MCF 10A (cell line): ENCODE results near the gene OR2T3. TPM values are rescaled to one million over a fixed set of nuclear protein-coding genes. Genes with fewer than 3 reads are reported as not detected.
"Not testable (repeated sequence)": the region's sequence is repeated elsewhere in the genome, so short reads cannot be mapped to it uniquely, and the experiment has no call there.

Experiments used
- Bru-seq: library from RNA; stranded (reverse); fragments of 400-500 nt; gene quantifications from one replicate; lab custom pipeline; 2021; lab: Mats Ljungman, UMichigan
- BruChase-seq, 2 experiments: library from RNA; stranded (reverse); fragments of 400-500 nt; gene quantifications; one replicate each; lab custom pipeline; 2021; lab: Mats Ljungman, UMichigan
- BruUV-seq: library from RNA; stranded (reverse); fragments of 400-500 nt; replicated peaks from 2 replicates; lab custom pipeline; 2021; lab: Mats Ljungman, UMichigan
- CTCF ChIA-PET: fragments of 300-600 bp; sonication (Branson Sonifier 250); formaldehyde crosslinking; extraction: SDS; loops from one replicate; lab custom pipeline; 2021; ENCODE audit warnings: antibody characterized with exemption, inconsistent platforms; lab: Yijun Ruan, JAX
- POLR2A ChIA-PET: fragments of 300-600, 350-650 bp; sonication (Branson Sonifier 250); formaldehyde crosslinking; extraction: SDS; loops from one replicate; lab custom pipeline; 2020; ENCODE audit warnings: antibody characterized with exemption, inconsistent platforms; lab: Yijun Ruan, JAX
- DNase-seq: peaks from one replicate; pipeline ENCODE4 v3.0.0-alpha.2; 2018; ENCODE audit not compliant: unreplicated experiment
- H3K27ac Mint-ChIP-seq: one replicate; pipeline ENCODE4 v1.8.0; 2022; ENCODE audit warnings: mild to moderate bottlenecking, low read depth, mixed read lengths; ENCODE audit not compliant: unreplicated experiment
- H3K27me3 Mint-ChIP-seq: one replicate; pipeline ENCODE4 v1.8.0; 2022; ENCODE audit warnings: mixed read lengths; ENCODE audit not compliant: insufficient read depth, unreplicated experiment
- H3K36me3 Mint-ChIP-seq: one replicate; pipeline ENCODE4 v1.8.0; 2022; ENCODE audit warnings: mild to moderate bottlenecking, moderate library complexity, mixed read lengths; ENCODE audit not compliant: insufficient read depth, unreplicated experiment
- H3K4me1 Mint-ChIP-seq: one replicate; pipeline ENCODE4 v1.8.0; 2022; ENCODE audit warnings: mixed read lengths; ENCODE audit not compliant: insufficient read depth, unreplicated experiment
- H3K4me3 Mint-ChIP-seq: one replicate; pipeline ENCODE4 v1.8.0; 2022; ENCODE audit warnings: mild to moderate bottlenecking, moderate library complexity, mixed read lengths; ENCODE audit not compliant: unreplicated experiment
- H3K9me3 Mint-ChIP-seq: one replicate; pipeline ENCODE4 v1.8.0; 2022; ENCODE audit warnings: mixed read lengths; ENCODE audit not compliant: unreplicated experiment
- intact Hi-C: fragments of 100-400 bp; cut with micrococcal nuclease; formaldehyde crosslinking; loops from 2 replicates; pipeline ENCODE4 v1.14.1; 2022
- long read RNA-seq: library from polyadenylated mRNA; stranded (forward); transcript quantifications from one replicate; pipeline ENCODE4 v2.0.0, GENCODE V29; 2022
- total RNA-seq: library from RNA; stranded (reverse); gene quantifications from 2 replicates; pipeline ENCODE4 v1.2.3, GENCODE V29; 2022

Gene OR2T3
- total RNA-seq (not detected in 2 replicates), Bru-seq, nascent RNA (not detected), BruChase-seq, experiment 1, labeled RNA remaining after a 6-hour chase (not detected), BruChase-seq, experiment 2, labeled RNA remaining after a 2-hour chase (not detected)
- long read RNA-seq: 0 reads

- POLR2A ChIA-PET, H3K9me3 Mint-ChIP-seq, H3K36me3 Mint-ChIP-seq, H3K4me1 Mint-ChIP-seq, H3K4me3 Mint-ChIP-seq, BruUV-seq, H3K27ac Mint-ChIP-seq, CTCF ChIA-PET, DNase-seq, intact Hi-C loops: not testable (repeated sequence)
- peaks cover 51% of the 10 kb centered on the region for H3K27me3 Mint-ChIP-seq
These were observed at the start of gene OR2T3 for GRCh38 chr1:248473051-248473450. OR2T3 (plus strand) TSS chr1:248473351; CDS start chr1:248473351, 0 bp downstream.

GRCh38 chr1:248427526-248428191, 45.5 kb upstream of the OR2T3 start:
- POLR2A ChIA-PET, intact Hi-C loops, DNase-seq: not testable (repeated sequence)

DNA sequence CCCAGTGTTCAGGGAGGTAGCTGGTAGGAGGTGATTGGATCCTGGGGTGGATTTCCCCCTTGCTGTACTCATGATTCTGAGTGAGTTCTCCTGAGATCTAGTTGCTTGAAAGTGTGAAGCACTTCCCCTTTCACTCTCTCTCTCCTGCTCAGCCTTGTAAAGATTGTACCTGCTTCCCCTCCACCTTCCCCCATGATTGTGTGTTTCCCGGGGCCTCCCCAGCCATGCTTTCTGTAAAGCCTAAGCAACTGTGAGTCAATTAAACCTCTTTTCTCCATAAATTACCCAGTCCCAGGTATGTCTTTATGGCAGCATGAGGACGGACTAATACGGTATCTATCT, 45.0 kb upstream of the OR2T3 start:
- H3K4me3 Mint-ChIP-seq, BruUV-seq, H3K27me3 Mint-ChIP-seq, H3K36me3 Mint-ChIP-seq, CTCF ChIA-PET, DNase-seq, POLR2A ChIA-PET, intact Hi-C loops, H3K27ac Mint-ChIP-seq: not testable (repeated sequence)
- Mint-ChIP-seq H3K9me3 (peaks cover 10% of the 10 kb centered on the region), H3K4me1 (peaks cover 11% of the 10 kb centered on the region)

More at GRCh38 chr1:248427526-248428191, 45.5 kb upstream of the OR2T3 start:
- CTCF ChIA-PET, H3K27ac Mint-ChIP-seq, BruUV-seq, H3K36me3 Mint-ChIP-seq, H3K4me3 Mint-ChIP-seq, H3K27me3 Mint-ChIP-seq: not testable (repeated sequence)
- Mint-ChIP-seq H3K4me1 (peaks cover 10% of the 10 kb centered on the region), H3K9me3 (peaks cover 15% of the 10 kb centered on the region)

DNA sequence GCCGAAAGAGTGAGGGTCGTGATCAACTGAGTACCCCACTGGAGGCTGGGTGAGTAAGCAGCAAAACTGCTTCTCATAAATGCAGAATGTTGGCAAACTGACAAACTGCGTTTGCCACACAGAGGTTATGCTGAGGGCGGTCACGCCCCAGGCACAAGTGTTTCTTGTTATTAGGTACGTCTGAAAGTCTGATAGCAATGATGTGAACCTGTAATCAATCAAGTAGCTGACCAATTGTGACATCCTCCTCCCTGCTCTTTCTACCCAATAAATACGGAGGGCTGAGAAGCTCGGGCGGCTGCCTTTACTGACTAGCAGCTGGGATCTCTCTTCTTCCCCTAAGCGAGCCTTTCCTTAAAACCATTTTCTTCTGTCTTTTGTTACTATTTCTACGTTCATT, 41.5 kb upstream of the OR2T3 start:
- CTCF ChIA-PET, POLR2A ChIA-PET, intact Hi-C loops, H3K27me3 Mint-ChIP-seq, H3K9me3 Mint-ChIP-seq, H3K36me3 Mint-ChIP-seq, H3K27ac Mint-ChIP-seq, BruUV-seq, DNase-seq: not testable (repeated sequence)
- Mint-ChIP-seq H3K4me3 (peak overlapping the region; percentile 1), H3K4me1 (peaks cover 11% of the 10 kb centered on the region)

DNA sequence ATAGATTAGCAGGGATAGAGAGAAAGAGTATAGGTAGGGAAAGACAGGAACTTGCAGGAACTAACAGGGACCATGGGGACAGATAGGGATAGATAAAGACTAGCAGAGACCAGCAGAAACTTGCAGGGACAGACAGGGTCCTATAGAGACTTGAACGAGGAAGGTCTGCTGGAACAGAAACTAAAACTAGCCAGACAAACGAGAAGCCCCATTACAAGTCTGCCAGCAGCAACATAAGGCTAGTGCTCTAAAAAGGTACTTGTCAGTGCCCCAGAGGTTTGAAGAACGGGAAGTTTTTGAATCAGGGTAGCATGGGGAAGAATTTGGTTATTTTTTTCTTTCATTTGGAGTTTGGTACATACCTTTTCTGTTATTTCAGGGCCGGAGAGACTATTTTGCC, 41.0 kb upstream of the OR2T3 start:
- BruUV-seq, H3K9me3 Mint-ChIP-seq, intact Hi-C loops, DNase-seq, H3K36me3 Mint-ChIP-seq, H3K27me3 Mint-ChIP-seq, H3K27ac Mint-ChIP-seq, POLR2A ChIA-PET: not testable (repeated sequence)
- CTCF ChIA-PET: interaction anchor here (0.7 kb wide), 1 partner anchor 450 kb away, joined by 3 read pairs; no protein-coding TSS in a partner anchor
- Mint-ChIP-seq H3K4me3 (peak overlapping the region; percentile 1), H3K4me1 (peaks cover 11% of the 10 kb centered on the region)

GRCh38 chr1:248433811-248434415, 39.2 kb upstream of the OR2T3 start:
- CTCF ChIA-PET, H3K4me3 Mint-ChIP-seq, H3K9me3 Mint-ChIP-seq, intact Hi-C loops, BruUV-seq, H3K27me3 Mint-ChIP-seq, H3K36me3 Mint-ChIP-seq, DNase-seq, H3K27ac Mint-ChIP-seq, POLR2A ChIA-PET: not testable (repeated sequence)
- peaks cover 11% of the 10 kb centered on the region for H3K4me1 Mint-ChIP-seq

DNA sequence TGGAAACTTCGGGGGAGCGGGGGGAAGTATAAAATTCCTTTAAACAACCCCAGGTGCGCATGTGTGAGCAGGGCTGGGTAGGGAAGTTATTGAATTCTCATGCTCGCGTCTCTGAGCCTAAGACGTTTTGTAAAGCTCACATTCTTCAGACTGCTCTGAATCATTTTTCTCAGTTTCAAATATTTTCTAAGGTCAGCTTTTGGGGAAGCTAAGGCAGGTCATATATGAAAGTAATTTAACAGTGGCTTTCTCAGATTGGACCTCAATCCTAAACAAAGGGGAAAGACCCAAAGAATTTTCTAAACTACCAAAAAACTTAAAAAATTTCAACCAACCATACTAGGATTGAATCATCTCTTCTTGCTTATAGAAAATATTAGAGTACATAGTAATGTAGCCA, 38.2 kb upstream of the OR2T3 start:
- BruUV-seq, H3K4me3 Mint-ChIP-seq, H3K27ac Mint-ChIP-seq, CTCF ChIA-PET, H3K9me3 Mint-ChIP-seq, intact Hi-C loops, H3K36me3 Mint-ChIP-seq, DNase-seq, POLR2A ChIA-PET, H3K27me3 Mint-ChIP-seq: not testable (repeated sequence)
- peaks cover 11% of the 10 kb centered on the region for H3K4me1 Mint-ChIP-seq

DNA sequence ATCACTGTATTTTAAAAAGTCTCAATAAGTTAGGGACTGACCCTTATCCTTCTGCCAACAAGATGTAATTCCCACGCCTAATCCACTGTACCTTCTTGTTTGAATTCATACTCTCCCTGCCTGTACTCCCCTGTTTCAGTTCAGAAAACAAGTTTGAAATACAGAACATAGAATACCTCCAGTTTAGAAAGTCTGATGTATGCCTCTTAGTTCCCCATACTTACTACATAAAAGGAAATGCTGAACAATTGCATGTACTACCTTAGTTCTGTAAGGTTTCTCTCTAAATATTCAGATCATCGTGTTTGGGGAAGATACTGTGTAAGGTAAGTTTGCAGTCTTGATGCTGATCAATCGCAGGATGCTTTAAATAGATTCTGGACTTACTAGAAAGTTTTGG, 36.8 kb upstream of the OR2T3 start:
- BruUV-seq, H3K9me3 Mint-ChIP-seq, H3K36me3 Mint-ChIP-seq, H3K27me3 Mint-ChIP-seq, POLR2A ChIA-PET, intact Hi-C loops, H3K4me3 Mint-ChIP-seq, CTCF ChIA-PET, H3K27ac Mint-ChIP-seq, DNase-seq: not testable (repeated sequence)
- H3K4me1 Mint-ChIP-seq: peaks cover 11% of the 10 kb centered on the region

DNA sequence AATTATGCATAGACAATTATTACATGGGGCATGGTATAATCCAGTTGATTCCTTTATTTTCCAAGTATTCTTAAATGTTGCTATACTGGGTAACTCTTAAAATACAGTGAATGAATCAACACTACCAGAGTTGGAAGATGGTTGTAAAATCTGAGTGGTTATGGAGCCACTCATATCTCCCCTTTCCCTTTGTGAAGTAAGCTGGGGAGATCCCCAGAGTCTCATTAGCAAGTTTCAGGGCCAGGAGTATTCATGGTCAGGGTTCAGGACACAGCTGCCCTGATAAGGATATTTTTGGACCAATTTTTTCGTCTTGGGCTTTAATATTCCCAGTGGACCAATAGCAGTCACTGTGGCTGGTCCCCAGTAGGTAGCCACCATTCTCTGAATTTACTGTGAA, 34.5 kb upstream of the OR2T3 start:
- intact Hi-C loops, H3K4me3 Mint-ChIP-seq, H3K27ac Mint-ChIP-seq, POLR2A ChIA-PET, H3K4me1 Mint-ChIP-seq, H3K9me3 Mint-ChIP-seq, DNase-seq, H3K27me3 Mint-ChIP-seq, BruUV-seq, CTCF ChIA-PET, H3K36me3 Mint-ChIP-seq: not testable (repeated sequence)
